Measurements from ENCODE around the gene OR1L8. TPM values are rescaled to one million over a fixed set of nuclear protein-coding genes. Genes with fewer than 3 reads are reported as not detected.

Gene OR1L8
- total and polyA plus RNA-seq, 4 donors, result 0.08 TPM; not detected in 3

- TF ChIP-seq CTCF (IDR thresholded peaks at IDR 0.05; ENCODE audit: low read depth, low read length, missing input control) (no peak), GABPA (IDR thresholded peaks at IDR 0.05 in 1 of 2, conservative IDR thresholded peaks at IDR 0.05 in 1 of 2) (no peak), FOXA2 (IDR thresholded peaks at IDR 0.05) (no peak), RXRA (IDR thresholded peaks at IDR 0.05) (no peak), EGR1 (IDR thresholded peaks at IDR 0.05; ENCODE audit: low read depth in 2 of 2) (no peak), MAX (IDR thresholded peaks at IDR 0.05) (no peak), HNF4A (conservative IDR thresholded peaks at IDR 0.05) (no peak), FOXA1 (IDR thresholded peaks at IDR 0.05) (no peak), REST (IDR thresholded peaks at IDR 0.05) (no peak), NR2F2 (IDR thresholded peaks at IDR 0.05) (no peak), TAF1 (conservative IDR thresholded peaks at IDR 0.05) (no peak)
- Histone ChIP-seq H3K9ac (ENCODE audit: low read depth in 1 of 2, low read length in 2 of 2) (no peak overlapping the region), H3K27me3 (ENCODE audit: control insufficient read depth in 4 of 4, insufficient read depth in 4 of 4, low read length in 3 of 4) (no peaks in the 10 kb centered on the region), H3K36me3 (ENCODE audit: control insufficient read depth in 4 of 4, insufficient read depth in 3 of 4, low read depth in 1 of 4, low read length in 3 of 4) (no peaks in the 10 kb centered on the region), H3K9me3 (ENCODE audit: control insufficient read depth in 4 of 4, low read length in 3 of 4) (no peaks in the 10 kb centered on the region), H3K4me1 (ENCODE audit: control insufficient read depth in 4 of 4, insufficient read depth in 4 of 4, low read length in 3 of 4) (no peaks in the 10 kb centered on the region), H3K27ac (ENCODE audit: low read depth in 1 of 2, low read length in 2 of 2) (no peak overlapping the region), H3K4me3 (ENCODE audit: low read depth in 1 of 3, low read length in 3 of 3) (no peak overlapping the region)
- no peak for DNase-seq (ENCODE audit: low spot score)
- WGBS, result 74% methylated on average over 4 of the region's 4 CpGs
These were observed 26.6 kb upstream of the OR1L8 start for GRCh38 chr9:122609804-122610203.

- H3K27ac ChIP-seq (ENCODE audit: low read depth in 1 of 2, low read length in 2 of 2), result no peak overlapping the region
- 2% methylated on average over 1 of the region's 1 CpG for WGBS
- TF ChIP-seq TAF1 (conservative IDR thresholded peaks at IDR 0.05), result no peak
- TF ChIP-seq ATF3 (IDR thresholded peaks at IDR 0.05), result no peak
- no peak for TF ChIP-seq EGR1 (IDR thresholded peaks at IDR 0.05; ENCODE audit: low read depth in 2 of 2)
- TF ChIP-seq HNF4A (conservative IDR thresholded peaks at IDR 0.05), result no peak
- TF ChIP-seq YY1 (IDR thresholded peaks at IDR 0.05), result no peak
- no peak for TF ChIP-seq SP1 (IDR thresholded peaks at IDR 0.05)
- no peak for TF ChIP-seq RXRA (IDR thresholded peaks at IDR 0.05)
- no peak for TF ChIP-seq GABPA (IDR thresholded peaks at IDR 0.05 in 1 of 2, conservative IDR thresholded peaks at IDR 0.05 in 1 of 2)
- TF ChIP-seq RAD21 (IDR thresholded peaks at IDR 0.05), result no peak
- no peak for TF ChIP-seq FOXA1 (IDR thresholded peaks at IDR 0.05)
- no peak for TF ChIP-seq MAX (IDR thresholded peaks at IDR 0.05)
- TF ChIP-seq NR2F2 (IDR thresholded peaks at IDR 0.05), result no peak
- no peak for TF ChIP-seq ZBTB33 (IDR thresholded peaks at IDR 0.05)
- no peak for TF ChIP-seq FOXA2 (IDR thresholded peaks at IDR 0.05)
- TF ChIP-seq HNF4G (IDR thresholded peaks at IDR 0.05), result no peak
- no peak for TF ChIP-seq CTCF (IDR thresholded peaks at IDR 0.05; ENCODE audit: low read depth, low read length, missing input control)
- no peak for TF ChIP-seq JUND (IDR thresholded peaks at IDR 0.05)
These were observed 23.4 kb upstream of the OR1L8 start for GRCh38 chr9:122606587-122606986.

More at GRCh38 chr9:122606587-122606986, 23.4 kb upstream of the OR1L8 start:
- no peak for DNase-seq (ENCODE audit: low spot score)
- Histone ChIP-seq H3K27me3 (ENCODE audit: control insufficient read depth in 4 of 4, insufficient read depth in 4 of 4, low read length in 3 of 4) (no peaks in the 10 kb centered on the region), H3K9ac (ENCODE audit: low read depth in 1 of 2, low read length in 2 of 2) (no peak overlapping the region), H3K4me1 (ENCODE audit: control insufficient read depth in 4 of 4, insufficient read depth in 4 of 4, low read length in 3 of 4) (no peaks in the 10 kb centered on the region), H3K36me3 (ENCODE audit: control insufficient read depth in 4 of 4, insufficient read depth in 3 of 4, low read depth in 1 of 4, low read length in 3 of 4) (no peaks in the 10 kb centered on the region), H3K4me3 (ENCODE audit: low read depth in 1 of 3, low read length in 3 of 3) (no peak overlapping the region), H3K9me3 (ENCODE audit: control insufficient read depth in 4 of 4, low read length in 3 of 4) (no peaks in the 10 kb centered on the region)

Measured in liver (tissue), 9 donors.